Neural progenitor cell (in vitro differentiated cells): ENCODE data around the gene ARHGAP45. TPM values are rescaled to one million over a fixed set of nuclear protein-coding genes. Genes with fewer than 3 reads are reported as not detected.

Experiments
- DNase-seq: peaks from one replicate; pipeline ENCODE4 v3.0.0-alpha.2; 2016; ENCODE audit warnings: low spot score
- H2AFZ ChIP-seq: fragments of 200-600 bp; sonication (generic); replicated peaks from 2 replicates; pipeline ENCODE4 v1.6.1; 2016; ENCODE audit warnings: antibody characterized with exemption
- H3F3A ChIP-seq: fragments of 200-600 bp; sonication (generic); 2 replicates; pipeline ENCODE4 v1.6.1; 2016; ENCODE audit warnings: antibody characterized with exemption, low read depth
- H3K27ac ChIP-seq: fragments of 200-600 bp; sonication (generic); 2 replicates; pipeline ENCODE4 v1.5.1; 2016; ENCODE audit warnings: mild to moderate bottlenecking
- H3K27me3 ChIP-seq: fragments of 200-600 bp; sonication (generic); 2 replicates; pipeline ENCODE4 v1.6.1; 2016; ENCODE audit warnings: mild to moderate bottlenecking, moderate library complexity
- H3K36me3 ChIP-seq: fragments of 200-600 bp; sonication (generic); 2 replicates; pipeline ENCODE4 v1.5.1; 2016
- H3K4me1 ChIP-seq: fragments of 200-600 bp; sonication (generic); 2 replicates; pipeline ENCODE4 v1.6.1; 2016; ENCODE audit warnings: mixed run types
- H3K4me2 ChIP-seq: fragments of 200-600 bp; sonication (generic); 2 replicates; pipeline ENCODE4 v1.6.1; 2016
- H3K4me3 ChIP-seq: fragments of 200-600 bp; sonication (generic); 2 replicates; pipeline ENCODE4 v1.5.1; 2016
- H3K79me2 ChIP-seq: fragments of 200-600 bp; sonication (generic); 2 replicates; pipeline ENCODE4 v1.6.1; 2016; ENCODE audit warnings: low read depth
- H3K9ac ChIP-seq: fragments of 200-600 bp; sonication (generic); 2 replicates; pipeline ENCODE4 v1.6.1; 2016
- H3K9me3 ChIP-seq: fragments of 200-600 bp; sonication (generic); 2 replicates; pipeline ENCODE4 v1.5.1; 2016; ENCODE audit warnings: low read depth
- H4K20me1 ChIP-seq: fragments of 200-600 bp; sonication (generic); 2 replicates; pipeline ENCODE4 v1.6.1; 2016; ENCODE audit warnings: low read depth
- H3K27ac Mint-ChIP-seq: 3 replicates; pipeline ENCODE4 v1.8.0; 2021; ENCODE audit warnings: mixed read lengths
- H3K27me3 Mint-ChIP-seq: 2 replicates; pipeline ENCODE4 v1.8.0; 2022; ENCODE audit warnings: low read depth, mild to moderate bottlenecking, inconsistent platforms, moderate library complexity, mixed read lengths; ENCODE audit not compliant: insufficient read depth
- H3K36me3 Mint-ChIP-seq: 3 replicates; pipeline ENCODE4 v1.8.0; 2021; ENCODE audit warnings: mixed read lengths
- H3K4me1 Mint-ChIP-seq: 3 replicates; pipeline ENCODE4 v1.8.0; 2021; ENCODE audit warnings: mixed read lengths
- H3K4me3 Mint-ChIP-seq: 3 replicates; pipeline ENCODE4 v1.8.0; 2021; ENCODE audit warnings: mild to moderate bottlenecking, moderate library complexity, mixed read lengths
- H3K9me3 Mint-ChIP-seq: 3 replicates; pipeline ENCODE4 v1.8.0; 2020; ENCODE audit warnings: mixed read lengths
- CTCF ChIP-seq: fragments of 200-600 bp; sonication (generic); IDR thresholded peaks from 2 replicates; pipeline ENCODE4 v1.5.1; 2017; ENCODE audit warnings: antibody characterized with exemption, mild to moderate bottlenecking
- EZH2 ChIP-seq: fragments of 200-600 bp; sonication (generic); IDR thresholded peaks from 2 replicates; pipeline ENCODE4 v1.6.1; 2017; ENCODE audit warnings: antibody characterized with exemption, mild to moderate bottlenecking, moderate library complexity
- EZH2phosphoT487 ChIP-seq: fragments of 200-600 bp; sonication (generic); IDR thresholded peaks from 2 replicates; pipeline ENCODE4 v1.6.1; 2017; ENCODE audit warnings: antibody characterized with exemption
- small RNA-seq: library from RNA; depleted of rRNA; stranded (forward); fragments of <200 nt; gene quantifications from one replicate; pipeline ENCODE3, GENCODE V24; 2015
- total RNA-seq: library from RNA; depleted of rRNA; stranded (reverse); fragments of >200 nt; gene quantifications from 2 replicates; pipeline ENCODE4 v1.2.3, GENCODE V29; 2015; ENCODE audit warnings: low replicate concordance

Gene ARHGAP45
- total RNA-seq, 1 donor from 2014 or later: 9.6 TPM

- Mint-ChIP-seq H3K4me1 (peaks cover 4% of the 10 kb centered on the region), H3K4me3 (no peak overlapping the region), H3K27me3 (peaks cover 4% of the 10 kb centered on the region), H3K27ac (peak overlapping the region; percentile 46), H3K9me3 (no peaks in the 10 kb centered on the region), H3K36me3 (no peaks in the 10 kb centered on the region)
- Histone ChIP-seq H2AFZ (no peak overlapping the region), H3K9ac (no peak overlapping the region), H3K9me3 (no peaks in the 10 kb centered on the region), H3F3A (peaks cover 19% of the 10 kb centered on the region), H4K20me1 (peaks cover 16% of the 10 kb centered on the region), H3K36me3 (no peaks in the 10 kb centered on the region), H3K27me3 (no peaks in the 10 kb centered on the region), H3K79me2 (no peaks in the 10 kb centered on the region), H3K27ac (no peak overlapping the region), H3K4me2 (no peak overlapping the region), H3K4me1 (peaks cover 19% of the 10 kb centered on the region), H3K4me3 (no peak overlapping the region)
- no peak for DNase-seq
- TF ChIP-seq CTCF (no peak), EZH2phosphoT487 (no peak), EZH2 (no peak)
Measured at GRCh38 chr19:1134431-1134830, 67.5 kb downstream of the ARHGAP45 start.

- Histone ChIP-seq H4K20me1 (peaks cover 13% of the 10 kb centered on the region), H3K27ac (no peak overlapping the region), H3K27me3 (no peaks in the 10 kb centered on the region), H3F3A (peaks cover 19% of the 10 kb centered on the region), H3K79me2 (no peaks in the 10 kb centered on the region), H3K36me3 (no peaks in the 10 kb centered on the region), H3K4me2 (no peak overlapping the region), H2AFZ (no peak overlapping the region), H3K9me3 (no peaks in the 10 kb centered on the region), H3K4me1 (peaks cover 19% of the 10 kb centered on the region), H3K4me3 (no peak overlapping the region), H3K9ac (no peak overlapping the region)
- Mint-ChIP-seq H3K27me3 (peaks cover 3% of the 10 kb centered on the region), H3K4me3 (no peak overlapping the region), H3K27ac (no peak overlapping the region), H3K9me3 (no peaks in the 10 kb centered on the region), H3K36me3 (peaks cover 1% of the 10 kb centered on the region), H3K4me1 (peaks cover 4% of the 10 kb centered on the region)
- no peak for TF ChIP-seq CTCF
- TF ChIP-seq EZH2phosphoT487: no peak
- TF ChIP-seq EZH2: no peak
- no peak for DNase-seq
Measured at GRCh38 chr19:1135454-1135853, 68.5 kb downstream of the ARHGAP45 start.

- TF ChIP-seq CTCF (no peak), EZH2 (no peak), EZH2phosphoT487 (no peak)
- Histone ChIP-seq H3K9ac (no peak overlapping the region), H3K27me3 (no peaks in the 10 kb centered on the region), H3K36me3 (no peaks in the 10 kb centered on the region), H3K79me2 (no peaks in the 10 kb centered on the region), H3K9me3 (no peaks in the 10 kb centered on the region), H3K4me1 (peaks cover 19% of the 10 kb centered on the region), H3K4me2 (no peak overlapping the region), H3F3A (peaks cover 19% of the 10 kb centered on the region), H3K4me3 (no peak overlapping the region), H3K27ac (peak overlapping the region; percentile 38), H4K20me1 (peaks cover 12% of the 10 kb centered on the region), H2AFZ (no peak overlapping the region)
- Mint-ChIP-seq H3K27ac (no peak overlapping the region), H3K4me3 (no peak overlapping the region), H3K36me3 (peaks cover 3% of the 10 kb centered on the region), H3K4me1 (peaks cover 4% of the 10 kb centered on the region), H3K9me3 (no peaks in the 10 kb centered on the region), H3K27me3 (peaks cover 3% of the 10 kb centered on the region)
- DNase-seq: no peak
Measured at GRCh38 chr19:1136201-1136600, 69.2 kb downstream of the ARHGAP45 start.

Small RNAs within 50 kb of the gene (small RNA-seq; reads per million reads assigned to genes)
- gene RNU6-2: 1.2 reads per million, percentile 82 among the genes with 10 or more reads in this experiment

Other genes starting within 250 kb of the ARHGAP45 start
- gene PLPPR3, start 245.2 kb upstream of the ARHGAP45 start, total RNA-seq: 15.6 and 91.6 TPM in 2 replicates
- 1.0 and 2.0 TPM in 2 replicates for gene AZU1, start 239.3 kb upstream of the ARHGAP45 start, total RNA-seq
- 0.28 TPM in 1 of 2 replicates, not detected in the other for gene PRTN3, start 226.2 kb upstream of the ARHGAP45 start, total RNA-seq
- gene ELANE, start 214.9 kb upstream of the ARHGAP45 start, total RNA-seq: not detected in 2 replicates
- 0.90 TPM in 1 of 2 replicates, not detected in the other for gene CFD, start 207.5 kb upstream of the ARHGAP45 start, total RNA-seq
- 14.4 and 46.9 TPM in 2 replicates for gene MED16, start 174.0 kb upstream of the ARHGAP45 start, total RNA-seq
- not detected in 2 replicates for gene RNU6-9, start 173.7 kb upstream of the ARHGAP45 start, total RNA-seq
- 22.7 and 58.2 TPM in 2 replicates for gene R3HDM4, start 153.9 kb upstream of the ARHGAP45 start, total RNA-seq
- 0.77 TPM in 1 of 2 replicates, not detected in the other for gene KISS1R, start 149.8 kb upstream of the ARHGAP45 start, total RNA-seq
- 25.5 and 68.7 TPM in 2 replicates for gene ARID3A, start 141.1 kb upstream of the ARHGAP45 start, total RNA-seq
- gene WDR18, start 82.8 kb upstream of the ARHGAP45 start, total RNA-seq: 38.6 and 156 TPM in 2 replicates
- gene GRIN3B, start 66.7 kb upstream of the ARHGAP45 start, total RNA-seq: 5.4 and 5.9 TPM in 2 replicates
- 31.7 and 175 TPM in 2 replicates for gene TMEM259, start 46.0 kb upstream of the ARHGAP45 start, total RNA-seq
- gene RNU6-2, start 45.6 kb upstream of the ARHGAP45 start, total RNA-seq: not detected in 2 replicates
- 131 and 196 TPM in 2 replicates for gene CNN2, start 40.6 kb upstream of the ARHGAP45 start, total RNA-seq
- 1.4 and 21.9 TPM in 2 replicates for gene ABCA7, start 27.1 kb upstream of the ARHGAP45 start, total RNA-seq
- gene POLR2E, start 28.2 kb downstream of the ARHGAP45 start, total RNA-seq: 98.8 and 197 TPM in 2 replicates
- gene GPX4, start 36.8 kb downstream of the ARHGAP45 start, total RNA-seq: 289 and 439 TPM in 2 replicates
- 3.3 and 16.2 TPM in 2 replicates for gene SBNO2, start 107.1 kb downstream of the ARHGAP45 start, total RNA-seq
- gene STK11, start 138.6 kb downstream of the ARHGAP45 start, total RNA-seq: 27.4 and 67.3 TPM in 2 replicates
- 1.2 and 17.8 TPM in 2 replicates for gene CBARP, start 170.8 kb downstream of the ARHGAP45 start, total RNA-seq
- 7.1 and 52.0 TPM in 2 replicates for gene ATP5F1D, start 174.6 kb downstream of the ARHGAP45 start, total RNA-seq
- 16.1 and 51.3 TPM in 2 replicates for gene MIDN, start 181.4 kb downstream of the ARHGAP45 start, total RNA-seq
- gene CIRBP, start 202.2 kb downstream of the ARHGAP45 start, total RNA-seq: 395 and 737 TPM in 2 replicates
- 4.8 and 14.6 TPM in 2 replicates for gene FAM174C, start 208.4 kb downstream of the ARHGAP45 start, total RNA-seq
- 13.2 and 34.7 TPM in 2 replicates for gene EFNA2, start 218.7 kb downstream of the ARHGAP45 start, total RNA-seq